Nephron (organoid): Measurements from ENCODE around the gene CLRN1.

Source experiments
- H3K27ac Mint-ChIP-seq, 3 experiments: 2 replicates each; pipeline ENCODE4 v1.8.0; 2020; ENCODE audit warnings: mixed read lengths in 3 of 3, mild to moderate bottlenecking in 2 of 3, moderate library complexity in 1 of 3
- H3K27me3 Mint-ChIP-seq: 2 replicates; pipeline ENCODE4 v1.8.0; 2021; ENCODE audit warnings: low read depth, mild to moderate bottlenecking, moderate library complexity, mixed read lengths
- H3K36me3 Mint-ChIP-seq: 2 replicates; pipeline ENCODE4 v1.8.0; 2020; ENCODE audit warnings: low read depth, mixed read lengths
- H3K4me1 Mint-ChIP-seq: 2 replicates; pipeline ENCODE4 v1.8.0; 2020; ENCODE audit warnings: mixed read lengths
- H3K4me3 Mint-ChIP-seq, 3 experiments: 2 replicates each; pipeline ENCODE4 v1.8.0; 2020; ENCODE audit warnings: mild to moderate bottlenecking in 3 of 3, mixed read lengths in 3 of 3, moderate library complexity in 2 of 3
- H3K9me3 Mint-ChIP-seq: 2 replicates; pipeline ENCODE4 v1.8.0; 2020; ENCODE audit warnings: mixed read lengths
- CTCF ChIP-seq, 3 experiments: fragments of 200-600 bp; sonication (generic); IDR thresholded peaks; one replicate each; pipeline ENCODE4 v1.5.0; 2021; ENCODE audit warnings: antibody characterized with exemption in 3 of 3; ENCODE audit not compliant: unreplicated experiment in 3 of 3

Gene CLRN1

GRCh38 chr3:150877303-150877702 lies 95.2 kb downstream of the CLRN1 start:
- H3K27me3 Mint-ChIP-seq: peaks cover 7% of the 10 kb centered on the region
- no peak for TF ChIP-seq CTCF (IDR thresholded peaks at IDR 0.05; ENCODE audit: unreplicated experiment in 3 of 3)
- no peak overlapping the region for H3K27ac Mint-ChIP-seq
- H3K4me1 Mint-ChIP-seq: peaks cover 11% of the 10 kb centered on the region
- no peak overlapping the region for H3K4me3 Mint-ChIP-seq
- no peaks in the 10 kb centered on the region for H3K9me3 Mint-ChIP-seq
- H3K36me3 Mint-ChIP-seq: no peaks in the 10 kb centered on the region

GRCh38 chr3:150876611-150877265 lies 95.8 kb downstream of the CLRN1 start:
- H3K27me3 Mint-ChIP-seq: peaks cover 7% of the 10 kb centered on the region
- H3K4me1 Mint-ChIP-seq: peaks cover 11% of the 10 kb centered on the region
- no peak overlapping the region for H3K27ac Mint-ChIP-seq
- no peak for TF ChIP-seq CTCF (IDR thresholded peaks at IDR 0.05; ENCODE audit: unreplicated experiment in 3 of 3)
- no peaks in the 10 kb centered on the region for H3K9me3 Mint-ChIP-seq
- H3K4me3 Mint-ChIP-seq: no peak overlapping the region
- H3K36me3 Mint-ChIP-seq: no peaks in the 10 kb centered on the region
